ENCODE measurements around the gene ENTPD7. TPM values are rescaled to one million over a fixed set of nuclear protein-coding genes. Genes with fewer than 3 reads are reported as not detected.

Gene ENTPD7
- total and polyA plus RNA-seq, 2 experiments from 2014 or later: 18.6 to 53.3 TPM

GRCh38 chr10:99661377-99661763 lies 2.1 kb downstream of the ENTPD7 start:
- WGBS (ENCODE audit: low lambda C conversion rate, missing lambda C conversion rate): 75% methylated on average over 6 of the region's 6 CpGs
- Histone ChIP-seq H2AFZ (no peak overlapping the region), H3K4me3 (no peak overlapping the region), H3K9me3 (ENCODE audit: low read depth) (no peaks in the 10 kb centered on the region), H3K4me1 (ENCODE audit: insufficient read depth) (peaks cover 10% of the 10 kb centered on the region), H3K9me2 (replicated peaks; ENCODE audit: insufficient read depth) (no peaks in the 10 kb centered on the region), H3K36me3 (replicated peaks; ENCODE audit: insufficient read depth, low read depth) (no peaks in the 10 kb centered on the region), H3K27me3 (no peaks in the 10 kb centered on the region), H3K4me2 (peak overlapping the region; percentile 80), H3K27ac (peak overlapping the region; percentile 73), H4K20me1 (ENCODE audit: insufficient read depth, poor library complexity, severe bottlenecking) (no peaks in the 10 kb centered on the region), H3K79me2 (peaks cover 43% of the 10 kb centered on the region)
- TF ChIP-seq CTCF (IDR thresholded peaks at IDR 0.05; ENCODE audit: poor library complexity): no peak
- TF ChIP-seq EZH2phosphoT487 (IDR thresholded peaks at IDR 0.05; ENCODE audit: low read depth, severe bottlenecking, unreplicated experiment): no peak
- TF ChIP-seq EZH2 (IDR thresholded peaks at IDR 0.05; ENCODE audit: borderline replicate concordance): no peak
- DNase-seq (ENCODE audit: low spot score): peak; percentile 26

- Histone ChIP-seq H3K27me3 (no peaks in the 10 kb centered on the region), H3K9me2 (replicated peaks; ENCODE audit: insufficient read depth) (no peaks in the 10 kb centered on the region), H3K9me3 (ENCODE audit: low read depth) (no peaks in the 10 kb centered on the region), H3K79me2 (peaks cover 37% of the 10 kb centered on the region), H2AFZ (no peak overlapping the region), H3K27ac (peak overlapping the region; percentile 68), H3K36me3 (replicated peaks; ENCODE audit: insufficient read depth, low read depth) (no peaks in the 10 kb centered on the region), H3K4me2 (no peak overlapping the region), H4K20me1 (ENCODE audit: insufficient read depth, poor library complexity, severe bottlenecking) (no peaks in the 10 kb centered on the region), H3K4me1 (ENCODE audit: insufficient read depth) (peaks cover 13% of the 10 kb centered on the region), H3K4me3 (no peak overlapping the region)
- 97% methylated on average over 2 of the region's 2 CpGs for WGBS (ENCODE audit: low lambda C conversion rate, missing lambda C conversion rate)
- TF ChIP-seq EZH2phosphoT487 (IDR thresholded peaks at IDR 0.05; ENCODE audit: low read depth, severe bottlenecking, unreplicated experiment): no peak
- no peak for TF ChIP-seq CTCF (IDR thresholded peaks at IDR 0.05; ENCODE audit: poor library complexity)
- TF ChIP-seq EZH2 (IDR thresholded peaks at IDR 0.05; ENCODE audit: borderline replicate concordance): no peak
- no peak for DNase-seq (ENCODE audit: low spot score)
Observed at GRCh38 chr10:99665304-99665703, 6.0 kb downstream of the ENTPD7 start.

- H4K20me1 ChIP-seq (ENCODE audit: insufficient read depth, poor library complexity, severe bottlenecking): no peaks in the 10 kb centered on the region
- H3K27ac ChIP-seq: peak overlapping the region; percentile 68
- H3K9me2 ChIP-seq (replicated peaks; ENCODE audit: insufficient read depth): no peaks in the 10 kb centered on the region
- H3K4me3 ChIP-seq: no peak overlapping the region
- H3K9me3 ChIP-seq (ENCODE audit: low read depth): no peaks in the 10 kb centered on the region
- no peaks in the 10 kb centered on the region for H3K27me3 ChIP-seq
- TF ChIP-seq EZH2 (IDR thresholded peaks at IDR 0.05; ENCODE audit: borderline replicate concordance) (no peak), CTCF (IDR thresholded peaks at IDR 0.05; ENCODE audit: poor library complexity) (no peak), EZH2phosphoT487 (IDR thresholded peaks at IDR 0.05; ENCODE audit: low read depth, severe bottlenecking, unreplicated experiment) (no peak)
- H3K4me1 ChIP-seq (ENCODE audit: insufficient read depth): peaks cover 7% of the 10 kb centered on the region
- 60% methylated on average over 4 of the region's 4 CpGs for WGBS (ENCODE audit: low lambda C conversion rate, missing lambda C conversion rate)
- peak; percentile 55 for DNase-seq (ENCODE audit: low spot score)
- H3K36me3 ChIP-seq (replicated peaks; ENCODE audit: insufficient read depth, low read depth): no peaks in the 10 kb centered on the region
- peaks cover 25% of the 10 kb centered on the region for H3K79me2 ChIP-seq
- no peak overlapping the region for H2AFZ ChIP-seq
- no peak overlapping the region for H3K4me2 ChIP-seq
Observed at GRCh38 chr10:99667108-99667751, 7.9 kb downstream of the ENTPD7 start.

Data from hepatocyte (in vitro differentiated cells).